IMR-90 (cell line): ENCODE measurements around the gene SLC25A25. TPM values are rescaled to one million over a fixed set of nuclear protein-coding genes. Genes with fewer than 3 reads are reported as not detected.

Experiments used
- ATAC-seq: fragments of 200-7000 bp; cut with Tn5 transposase; 2 replicates; pipeline ENCODE4 v1.9.1; 2020; ENCODE audit warnings: low read depth, mild to moderate bottlenecking, moderate library complexity
- BruUV-seq: library from RNA; stranded (reverse); fragments of 400-500 nt; replicated peaks from 2 replicates; lab custom pipeline; 2021; lab: Mats Ljungman, UMichigan
- CTCF ChIA-PET: fragments of 300-600 bp; formaldehyde crosslinking; extraction: SDS; loops from one replicate; lab custom pipeline; 2021; ENCODE audit warnings: antibody characterized with exemption; lab: Yijun Ruan, JAX
- POLR2A ChIA-PET: fragments of 300-600 bp; sonication (Branson Sonifier 250); formaldehyde crosslinking; loops from one replicate; lab custom pipeline; 2022; ENCODE audit warnings: antibody characterized with exemption; ENCODE audit not compliant: unreplicated experiment; lab: Charles Lee
- DNase-seq: peaks from one replicate; pipeline ENCODE4 v3.0.0; 2013
- H2AFZ ChIP-seq: replicated peaks from 2 replicates; pipeline ENCODE3; 2013; ENCODE audit warnings: low read length, mild to moderate bottlenecking; ENCODE audit not compliant: poor library complexity
- H2AK5ac ChIP-seq: 2 replicates; pipeline ENCODE4 v1.6.1; 2013; ENCODE audit warnings: low read depth, low read length, inconsistent platforms
- H2AK9ac ChIP-seq: replicated peaks from 2 replicates; pipeline ENCODE3; 2013; ENCODE audit warnings: mild to moderate bottlenecking, low read depth, low read length, moderate library complexity; ENCODE audit not compliant: poor library complexity
- H2BK120ac ChIP-seq: 2 replicates; pipeline ENCODE4 v1.6.1; 2013; ENCODE audit warnings: low read depth, low read length, inconsistent platforms
- H2BK15ac ChIP-seq: 3 replicates; pipeline ENCODE4 v1.6.1; 2013; ENCODE audit warnings: low read depth, low read length, inconsistent platforms
- H2BK20ac ChIP-seq: 2 replicates; pipeline ENCODE4 v1.6.1; 2013; ENCODE audit warnings: low read depth, mild to moderate bottlenecking, inconsistent platforms, low read length, moderate library complexity
- H2BK5ac ChIP-seq: 2 replicates; pipeline ENCODE4 v1.6.1; 2013; ENCODE audit warnings: mild to moderate bottlenecking, low read depth, low read length, inconsistent platforms; ENCODE audit not compliant: poor library complexity, severe bottlenecking
- H3K14ac ChIP-seq: replicated peaks from 2 replicates; pipeline ENCODE4 v1.6.1; 2013; ENCODE audit warnings: low read depth, low read length, inconsistent platforms
- H3K18ac ChIP-seq: 2 replicates; pipeline ENCODE4 v1.6.1; 2013; ENCODE audit warnings: low read depth, low read length, control low read depth
- H3K23ac ChIP-seq: 2 replicates; pipeline ENCODE4 v1.6.1; 2013; ENCODE audit warnings: low read depth, low read length, inconsistent platforms
- H3K27ac ChIP-seq: 2 replicates; pipeline ENCODE4 v1.5.1; 2013; ENCODE audit warnings: mild to moderate bottlenecking, control low read depth, low read length; ENCODE audit not compliant: insufficient read depth
- H3K27me3 ChIP-seq: 2 replicates; pipeline ENCODE4 v1.6.1; 2013; ENCODE audit warnings: low read length; ENCODE audit not compliant: control insufficient read depth, insufficient read depth
- H3K36me3 ChIP-seq: 2 replicates; pipeline ENCODE4 v1.6.1; 2013; ENCODE audit warnings: low read length, mixed read lengths; ENCODE audit not compliant: control insufficient read depth, insufficient read depth
- H3K4ac ChIP-seq: 2 replicates; pipeline ENCODE4 v1.6.1; 2013; ENCODE audit warnings: low read depth, low read length, inconsistent platforms
- H3K4me1 ChIP-seq: 2 replicates; pipeline ENCODE4 v1.6.1; 2013; ENCODE audit warnings: low read length, mixed read lengths; ENCODE audit not compliant: control insufficient read depth, insufficient read depth
- H3K4me2 ChIP-seq: 2 replicates; pipeline ENCODE4 v1.6.1; 2013; ENCODE audit warnings: low read depth, mild to moderate bottlenecking, control low read depth, low read length, moderate library complexity
- H3K4me3 ChIP-seq: 2 replicates; pipeline ENCODE4 v1.5.1; 2013; ENCODE audit warnings: low read depth, mild to moderate bottlenecking, control low read depth, low read length, moderate library complexity; ENCODE audit not compliant: insufficient read depth
- H3K56ac ChIP-seq: 2 replicates; pipeline ENCODE4 v1.6.1; 2013; ENCODE audit warnings: low read length, inconsistent platforms; ENCODE audit not compliant: insufficient read depth; ENCODE audit errors: extremely low read depth
- H3K79me1 ChIP-seq, 2 experiments: 2 replicates each; pipeline ENCODE4 v1.6.1; 2013; ENCODE audit warnings: low read length in 2 of 2, inconsistent platforms in 1 of 2, low read depth in 1 of 2
- H3K9ac ChIP-seq: 2 replicates; pipeline ENCODE4 v1.6.1; 2013; ENCODE audit warnings: low read depth, low read length, control low read depth
- H3K9me1 ChIP-seq: 2 replicates; pipeline ENCODE4 v1.6.1; 2013; ENCODE audit warnings: low read length, inconsistent platforms; ENCODE audit not compliant: insufficient read depth
- H3K9me3 ChIP-seq: 2 replicates; pipeline ENCODE4 v1.6.1; 2013; ENCODE audit warnings: low read length; ENCODE audit not compliant: control insufficient read depth, insufficient read depth
- H4K20me1 ChIP-seq: 2 replicates; pipeline ENCODE4 v1.6.1; 2013; ENCODE audit warnings: low read length, inconsistent platforms; ENCODE audit not compliant: insufficient read depth
- H4K5ac ChIP-seq: 2 replicates; pipeline ENCODE4 v1.6.1; 2013; ENCODE audit warnings: mild to moderate bottlenecking, low read depth, low read length, control low read depth
- H4K8ac ChIP-seq, 2 experiments: 2 replicates each; pipeline ENCODE4 v1.6.1; 2013; ENCODE audit warnings: low read depth in 2 of 2, low read length in 2 of 2, control low read depth in 1 of 2, inconsistent platforms in 1 of 2
- H4K91ac ChIP-seq: 2 replicates; pipeline ENCODE4 v1.6.1; 2013; ENCODE audit warnings: low read depth, low read length, inconsistent platforms; ENCODE audit not compliant: insufficient read depth
- MXI1 ChIP-seq: IDR thresholded peaks from 2 replicates; pipeline ENCODE4 v1.6.1; 2012; ENCODE audit warnings: low read depth, mild to moderate bottlenecking, low read length, moderate library complexity, borderline replicate concordance
- WGBS, 2 experiments: methylation state at CpG; one replicate each; pipeline versions ENCODE4 v1.1.5 to v1.1.7; 2013; ENCODE audit warnings: missing lambda C conversion rate in 2 of 2; ENCODE audit not compliant: insufficient read length in 1 of 2; ENCODE audit errors: extremely low coverage in 2 of 2; 5-methylcytosine and 5-hydroxymethylcytosine counted together
- dilution Hi-C: fragments of 300-500 bp; cut with HindIII; formaldehyde crosslinking; loops from one replicate; pipeline ENCODE4 v1.14.3; 2018; ENCODE audit warnings: low sequenced_read_pairs; ENCODE audit not compliant: unreplicated experiment
- in situ Hi-C: fragments of 300-500 bp; cut with MboI; formaldehyde crosslinking; loops from 3 replicates; pipeline ENCODE4 v1.14.3; 2019; ENCODE audit warnings: low sequenced_read_pairs, inconsistent platforms, mixed read lengths
- intact Hi-C: fragments of 100-400 bp; cut with micrococcal nuclease; formaldehyde crosslinking; loops from 2 replicates; pipeline ENCODE4 v1.10.0; 2022
- polyA plus RNA-seq, 3 experiments: library from polyadenylated mRNA; depleted of rRNA; stranded (reverse); fragments of >200 nt; gene quantifications; 2 replicates each; pipeline ENCODE4 v1.2.3, GENCODE V29; 2012; ENCODE audit warnings: low replicate concordance in 1 of 3
- total RNA-seq: library from RNA; depleted of rRNA; stranded (reverse); fragments of >200 nt; gene quantifications from 2 replicates; pipeline ENCODE4 v1.2.3, GENCODE V29; 2012

SLC25A25 gene
- total and polyA plus RNA-seq, 2 of the 4 experiments (the other 2 are of a cell fraction), result 14.0 to 17.9 TPM

GRCh38 chr9:128138001-128138400 lies 70.0 kb downstream of the SLC25A25 start:
- H2AFZ ChIP-seq, result no peak overlapping the region
- POLR2A ChIA-PET, result no interaction called here
- H2BK5ac ChIP-seq, result no peak overlapping the region
- H3K9me3 ChIP-seq, result no peaks in the 10 kb centered on the region; the same call in 1 of the 2 replicates
- peaks cover 10% of the 10 kb centered on the region for H3K27me3 ChIP-seq
- no peak overlapping the region; the same call in 1 of the 2 replicates for H2AK5ac ChIP-seq
- in situ Hi-C loops (no loop called here), intact Hi-C loops (no loop called here), dilution Hi-C loops (no loop called here)
- no peak for TF ChIP-seq MXI1
- no peak overlapping the region for H3K4me2 ChIP-seq
- H3K4me3 ChIP-seq, result no peak overlapping the region
- H3K56ac ChIP-seq, result no peak overlapping the region
- ATAC-seq, result no peak
- H3K4me1 ChIP-seq, result peaks cover 6% of the 10 kb centered on the region
- no peak overlapping the region for H2BK15ac ChIP-seq
- CTCF ChIA-PET, result no interaction called here
- H4K20me1 ChIP-seq, result 0 out of 2 replicates have a peak, but pooled peaks cover 4% of the 10 kb centered on the region
- H4K8ac ChIP-seq, result no peak overlapping the region
- H3K18ac ChIP-seq, result no peak overlapping the region
- no peak overlapping the region for H4K5ac ChIP-seq
- H2BK20ac ChIP-seq, result no peak overlapping the region
- H3K36me3 ChIP-seq, result no peaks in the 10 kb centered on the region
- no peak overlapping the region for H3K14ac ChIP-seq
- H3K9me1 ChIP-seq, result peaks cover 8% of the 10 kb centered on the region
- no peak overlapping the region for H3K4ac ChIP-seq
- no peak overlapping the region for H2BK120ac ChIP-seq
- BruUV-seq, result no TSS peak
- DNase-seq, result no peak
- WGBS, 2 experiments, result no CpG with 5 or more reads among the region's 3 CpGs
- H3K79me1 ChIP-seq, result no peaks in the 10 kb centered on the region
- H3K23ac ChIP-seq, result no peak overlapping the region
- no peak overlapping the region for H3K9ac ChIP-seq
- no peak overlapping the region for H4K91ac ChIP-seq
- H2AK9ac ChIP-seq, result no peak overlapping the region
- no peak overlapping the region for H3K27ac ChIP-seq
